Measurements from ENCODE around the gene KERA. TPM values are rescaled to one million over a fixed set of nuclear protein-coding genes. Genes with fewer than 3 reads are reported as not detected.

The KERA gene
- total and polyA plus RNA-seq, 8 donors: not detected

DNA sequence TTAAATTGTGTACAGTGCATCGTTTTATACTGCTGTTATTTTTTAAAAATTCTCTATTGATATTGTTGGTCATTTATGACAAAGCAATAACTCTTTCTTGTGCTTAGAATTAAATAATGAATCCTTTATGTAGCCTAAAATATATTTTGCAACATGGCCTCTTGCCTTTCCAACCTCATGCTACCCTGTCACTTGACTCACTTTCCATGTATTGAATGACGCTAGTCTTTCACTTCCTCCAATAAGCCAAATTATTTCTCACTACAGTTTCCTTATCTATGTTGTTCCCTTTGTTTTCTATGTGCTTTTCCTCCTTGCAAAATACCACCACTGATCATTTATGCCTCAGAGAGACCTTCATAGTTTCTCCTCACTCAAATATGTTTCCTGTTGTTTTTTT is 36.7 kb downstream of the KERA start:
- no peak for DNase-seq
- no peak for ATAC-seq
- Histone ChIP-seq H3K27me3 (no peaks in the 10 kb centered on the region), H3K4me3 (no peak overlapping the region), H3K4me1 (no peaks in the 10 kb centered on the region), H3K36me3 (no peaks in the 10 kb centered on the region), H3K9me3 (no peaks in the 10 kb centered on the region), H3K27ac (no peak overlapping the region)
- intact Hi-C loops (cut with DNase I): no loop called here
- no peak for FAIRE-seq
- TF ChIP-seq, protein P1, sequence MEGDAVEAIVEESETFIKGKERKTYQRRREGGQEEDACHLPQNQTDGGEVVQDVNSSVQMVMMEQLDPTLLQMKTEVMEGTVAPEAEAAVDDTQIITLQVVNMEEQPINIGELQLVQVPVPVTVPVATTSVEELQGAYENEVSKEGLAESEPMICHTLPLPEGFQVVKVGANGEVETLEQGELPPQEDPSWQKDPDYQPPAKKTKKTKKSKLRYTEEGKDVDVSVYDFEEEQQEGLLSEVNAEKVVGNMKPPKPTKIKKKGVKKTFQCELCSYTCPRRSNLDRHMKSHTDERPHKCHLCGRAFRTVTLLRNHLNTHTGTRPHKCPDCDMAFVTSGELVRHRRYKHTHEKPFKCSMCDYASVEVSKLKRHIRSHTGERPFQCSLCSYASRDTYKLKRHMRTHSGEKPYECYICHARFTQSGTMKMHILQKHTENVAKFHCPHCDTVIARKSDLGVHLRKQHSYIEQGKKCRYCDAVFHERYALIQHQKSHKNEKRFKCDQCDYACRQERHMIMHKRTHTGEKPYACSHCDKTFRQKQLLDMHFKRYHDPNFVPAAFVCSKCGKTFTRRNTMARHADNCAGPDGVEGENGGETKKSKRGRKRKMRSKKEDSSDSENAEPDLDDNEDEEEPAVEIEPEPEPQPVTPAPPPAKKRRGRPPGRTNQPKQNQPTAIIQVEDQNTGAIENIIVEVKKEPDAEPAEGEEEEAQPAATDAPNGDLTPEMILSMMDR (IDR thresholded peaks at IDR 0.05): no peak
- 71 to 86% methylated on average over 2 of the region's 2 CpGs for WGBS, 2 donors

DNA sequence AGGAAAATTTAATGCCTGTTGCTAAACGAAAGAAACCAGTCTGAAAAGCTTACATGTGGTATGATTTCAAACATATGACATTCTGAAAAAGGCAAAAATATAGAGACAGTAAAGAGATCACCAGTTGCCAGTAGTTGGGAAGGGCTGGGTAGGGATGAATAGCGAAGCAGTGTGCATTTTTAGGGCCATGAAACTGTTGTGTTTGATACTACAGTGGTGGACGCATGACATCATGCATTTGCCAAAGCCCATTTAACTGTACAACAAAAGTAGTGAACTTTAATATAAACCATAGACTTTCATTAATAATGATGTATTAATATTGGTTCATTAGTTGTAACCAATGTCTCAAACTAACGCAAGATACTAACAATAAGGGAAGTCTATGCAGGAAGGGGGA is 38.4 kb downstream of the KERA start:
- intact Hi-C loops (cut with DNase I): no loop called here
- FAIRE-seq (no peak), ATAC-seq (no peak), DNase-seq (no peak)
- no peaks in the 10 kb centered on the region for H3K36me3 ChIP-seq
- WGBS, 2 donors: 83 to 85% methylated on average over 4 of the region's 4 CpGs
- H3K9me3 ChIP-seq: no peaks in the 10 kb centered on the region
- H3K4me1 ChIP-seq: no peaks in the 10 kb centered on the region
- TF ChIP-seq, protein P1 (IDR thresholded peaks at IDR 0.05): no peak
- no peaks in the 10 kb centered on the region for H3K27me3 ChIP-seq
- no peak overlapping the region for H3K4me3 ChIP-seq
- no peak overlapping the region for H3K27ac ChIP-seq

DNA sequence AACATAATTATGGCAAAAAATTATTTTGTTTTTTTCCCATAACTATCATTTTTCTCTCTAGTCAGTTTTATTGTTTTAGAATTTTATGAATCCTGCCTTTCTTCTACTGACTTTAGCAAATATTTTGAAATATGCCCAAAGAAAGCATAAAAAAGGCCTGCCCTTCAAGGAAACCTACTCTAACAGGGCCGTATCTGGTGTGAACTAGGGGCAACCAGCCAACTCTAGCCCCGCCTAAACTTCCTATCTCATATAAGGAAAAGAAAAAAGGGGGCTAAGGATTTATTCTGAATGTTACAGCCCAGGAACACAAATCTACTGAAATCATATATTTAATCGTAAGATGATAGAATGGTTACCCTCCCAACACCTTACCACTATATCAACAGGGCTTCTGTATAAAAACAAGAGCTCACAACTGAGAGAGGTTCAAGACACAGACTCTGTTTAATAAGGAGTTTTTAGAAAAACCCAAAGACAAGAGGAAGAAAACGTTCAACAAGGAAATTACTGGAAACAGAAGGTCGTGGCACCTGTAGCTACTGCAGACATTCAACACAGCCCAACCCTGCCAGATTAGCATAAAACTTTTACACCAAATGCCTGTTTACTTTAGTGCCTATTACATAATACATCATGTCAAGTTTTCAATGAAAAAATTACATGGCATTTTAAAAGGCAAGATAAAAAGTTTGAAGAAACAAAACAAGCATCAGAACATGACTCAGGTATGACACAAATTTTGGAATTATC is 40.1 kb downstream of the KERA start:
- 59 to 66% methylated on average over 5 of the region's 5 CpGs for WGBS, 2 donors
- no peaks in the 10 kb centered on the region for H3K27me3 ChIP-seq
- ATAC-seq (no peak), DNase-seq (no peak), FAIRE-seq (no peak)
- intact Hi-C loops (cut with DNase I): no loop called here
- no peak overlapping the region for H3K4me3 ChIP-seq
- H3K36me3 ChIP-seq: no peaks in the 10 kb centered on the region
- no peak overlapping the region for H3K27ac ChIP-seq
- no peaks in the 10 kb centered on the region for H3K9me3 ChIP-seq
- TF ChIP-seq, protein P1 (IDR thresholded peaks at IDR 0.05): no peak
- no peaks in the 10 kb centered on the region for H3K4me1 ChIP-seq

DNA sequence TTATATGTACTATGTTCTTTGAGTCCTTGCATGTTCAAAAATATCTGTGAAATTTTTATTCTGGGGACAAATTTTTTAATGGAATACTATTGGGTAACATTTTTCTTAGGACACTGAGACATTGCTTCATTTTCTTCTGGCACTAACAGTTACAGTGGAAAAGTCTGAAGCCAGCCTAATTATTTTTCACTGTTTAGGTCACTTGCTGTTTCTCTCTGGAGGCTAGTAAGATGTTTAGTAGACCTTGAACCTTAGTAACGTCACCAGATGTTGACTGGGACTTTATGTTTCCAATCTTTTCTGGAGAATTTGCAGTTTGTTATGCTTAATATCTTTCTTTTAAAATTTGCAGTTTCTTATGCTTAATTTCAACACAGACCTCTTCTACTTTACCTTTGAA is 40.8 kb downstream of the KERA start:
- intact Hi-C loops (cut with DNase I): no loop called here
- FAIRE-seq (no peak), ATAC-seq (no peak), DNase-seq (no peak)
- Histone ChIP-seq H3K4me1 (no peaks in the 10 kb centered on the region), H3K27me3 (no peaks in the 10 kb centered on the region), H3K27ac (no peak overlapping the region), H3K9me3 (no peaks in the 10 kb centered on the region), H3K4me3 (no peak overlapping the region), H3K36me3 (no peaks in the 10 kb centered on the region)
- WGBS, 2 donors: 63 to 77% methylated on average over 1 of the region's 1 CpG
- TF ChIP-seq, protein P1 (IDR thresholded peaks at IDR 0.05): no peak

DNA sequence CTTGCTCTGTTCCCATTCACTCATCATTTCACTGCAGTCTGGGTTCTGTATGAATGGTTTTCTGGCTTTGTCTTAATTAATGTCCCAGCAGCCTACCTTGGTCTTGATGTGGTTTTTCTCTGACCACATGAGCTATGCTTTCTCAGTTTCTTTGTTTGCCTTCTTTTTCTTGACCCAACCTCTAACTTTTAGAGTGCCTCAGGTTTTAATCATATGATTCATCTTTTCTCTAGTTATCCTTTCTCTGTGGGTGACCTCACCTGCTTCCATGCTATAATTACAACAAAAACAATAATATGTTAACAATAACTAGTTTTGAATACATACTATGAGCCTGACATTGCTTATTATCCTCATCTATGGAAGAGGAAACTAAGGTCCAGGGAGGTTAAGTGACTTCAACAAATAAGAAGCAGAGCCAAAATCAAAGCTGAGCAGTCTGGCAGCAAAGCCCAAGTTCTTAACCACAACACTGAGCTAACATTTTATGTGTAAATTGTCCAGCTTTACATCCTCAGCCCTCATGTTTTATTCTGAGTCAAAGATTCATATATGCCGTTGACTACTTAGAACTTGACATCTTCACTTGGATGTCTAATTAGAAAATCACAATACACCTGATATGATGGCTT is 48.4 kb downstream of the KERA start:
- WGBS, 2 donors: 75 to 90% methylated on average over 1 of the region's 1 CpG

More for the DNA sequence above, 48.4 kb downstream of the KERA start:
- H3K4me1 ChIP-seq: no peaks in the 10 kb centered on the region
- intact Hi-C loops (cut with DNase I): no loop called here
- no peak for DNase-seq
- ATAC-seq: no peak
- H3K36me3 ChIP-seq: no peaks in the 10 kb centered on the region
- H3K27ac ChIP-seq: no peak overlapping the region
- H3K9me3 ChIP-seq: no peaks in the 10 kb centered on the region
- H3K27me3 ChIP-seq: no peaks in the 10 kb centered on the region
- TF ChIP-seq, protein P1 (IDR thresholded peaks at IDR 0.05): no peak
- FAIRE-seq: no peak
- no peak overlapping the region for H3K4me3 ChIP-seq

All from pancreas (tissue), 10 donors.